HEK293 (cell line): Measurements from ENCODE around the gene OXSR1.

Experiments
- CTCF ChIA-PET: fragments of 350-600 bp; formaldehyde crosslinking; extraction: SDS; loops from one replicate; lab custom pipeline; 2021; ENCODE audit warnings: antibody characterized with exemption; lab: Yijun Ruan, JAX
- POLR2A ChIA-PET: fragments of 300-600 bp; formaldehyde crosslinking; extraction: SDS; loops from one replicate; lab custom pipeline; 2020; ENCODE audit warnings: antibody characterized with exemption, inconsistent platforms; lab: Yijun Ruan, JAX
- H3K27ac ChIP-seq: fragments of 200-500 bp; sonication (Bioruptor generic); 2 replicates; pipeline ENCODE4 v1.5.1; 2014; ENCODE audit warnings: low read depth, low read length, control low read depth, inconsistent platforms; ENCODE audit errors: extremely low read depth
- H3K36me3 ChIP-seq, 2 experiments: fragments of 200-500 bp in 1 of 2; sonication (Bioruptor generic) in 1 of 2; 1 replicate in 1 of 2; 2 replicates in 1 of 2; pipeline ENCODE4 v1.5.1; 2014 to 2017; ENCODE audit warnings: inconsistent platforms in 2 of 2, low read length in 2 of 2; ENCODE audit not compliant: control insufficient read depth in 2 of 2, insufficient read depth in 1 of 2
- H3K4me1 ChIP-seq: fragments of 200-500 bp; sonication (Bioruptor generic); 2 replicates; pipeline ENCODE4 v1.5.1; 2014; ENCODE audit warnings: mild to moderate bottlenecking, low read length, inconsistent platforms; ENCODE audit not compliant: control insufficient read depth, insufficient read depth
- H3K4me3 ChIP-seq: 2 replicates; pipeline ENCODE4 v1.5.1; 2011; ENCODE audit warnings: low read depth, mild to moderate bottlenecking, control low read depth, low read length, moderate library complexity
- H3K9me3 ChIP-seq: fragments of 200-500 bp; sonication (Bioruptor generic); 2 replicates; pipeline ENCODE4 v1.5.1; 2014; ENCODE audit warnings: low read depth, low read length, inconsistent platforms; ENCODE audit not compliant: control insufficient read depth, insufficient read depth
- GLI2 ChIP-seq: fragments of 450-650 bp; formaldehyde crosslinking; IDR thresholded peaks from 2 replicates; pipeline ENCODE4; 2017; ENCODE audit warnings: missing biosample characterization, missing genetic modification characterization, low read depth, borderline replicate concordance
- IKZF3 ChIP-seq: fragments of 450-650 bp; IDR thresholded peaks from 2 replicates; pipeline ENCODE4 v1.5.0; 2018; ENCODE audit warnings: missing biosample characterization, mild to moderate bottlenecking, missing genetic modification characterization, moderate library complexity
- PRDM10 ChIP-seq: fragments of 450-650 bp; formaldehyde crosslinking; IDR thresholded peaks from 2 replicates; pipeline ENCODE4 v1.5.1; 2016; ENCODE audit warnings: missing biosample characterization, missing genetic modification characterization
- SP7 ChIP-seq: fragments of 450-650 bp; formaldehyde crosslinking; IDR thresholded peaks from 2 replicates; pipeline ENCODE4 v1.5.1; 2016; ENCODE audit warnings: missing biosample characterization, missing genetic modification characterization
- ZBTB17 ChIP-seq: fragments of 450-650 bp; formaldehyde crosslinking; IDR thresholded peaks from 2 replicates; pipeline ENCODE4 v1.5.1; 2016; ENCODE audit warnings: missing biosample characterization, missing genetic modification characterization
- ZBTB21 ChIP-seq: fragments of 450-650 bp; formaldehyde crosslinking; IDR thresholded peaks from 2 replicates; pipeline ENCODE4 v1.5.1; 2017; ENCODE audit warnings: missing biosample characterization, missing genetic modification characterization
- ZNF174 ChIP-seq: fragments of 450-650 bp; formaldehyde crosslinking; IDR thresholded peaks from 2 replicates; pipeline ENCODE4 v1.5.0; 2017; ENCODE audit warnings: missing biosample characterization, mild to moderate bottlenecking, missing genetic modification characterization
- ZNF24 ChIP-seq: fragments of 450-650 bp; formaldehyde crosslinking; IDR thresholded peaks from 2 replicates; pipeline ENCODE4 v1.5.1; 2016; ENCODE audit warnings: missing biosample characterization, missing genetic modification characterization
- ZNF274 ChIP-seq, 2 experiments: fragments of 200-500 bp in 1 of 2; fragments of 450-650 bp in 1 of 2; sonication (Bioruptor generic) in 1 of 2; formaldehyde crosslinking in 1 of 2; IDR thresholded peaks; 2 replicates each; pipeline versions ENCODE4 v1.5.1 to v1.6.1; 2014 to 2016; ENCODE audit warnings: borderline replicate concordance in 1 of 2, inconsistent platforms in 1 of 2, low read length in 1 of 2, missing biosample characterization in 1 of 2, missing genetic modification characterization in 1 of 2
- ZNF335 ChIP-seq: fragments of 450-650 bp; formaldehyde crosslinking; conservative IDR thresholded peaks from 2 replicates; pipeline ENCODE4 v1.5.1; 2016; ENCODE audit warnings: missing biosample characterization, missing genetic modification characterization
- ZNF37A ChIP-seq: fragments of 450-650 bp; IDR thresholded peaks from 2 replicates; pipeline ENCODE4 v1.5.1; 2018; ENCODE audit warnings: missing biosample characterization, missing genetic modification characterization
- ZNF629 ChIP-seq: fragments of 450-650 bp; formaldehyde crosslinking; IDR thresholded peaks from 2 replicates; pipeline ENCODE4 v1.5.1; 2017; ENCODE audit warnings: missing biosample characterization, missing genetic modification characterization
- ZNF664 ChIP-seq: fragments of 450-650 bp; formaldehyde crosslinking; IDR thresholded peaks from 2 replicates; pipeline ENCODE4 v1.5.1; 2016; ENCODE audit warnings: missing biosample characterization, missing genetic modification characterization
- ZNF701 ChIP-seq: fragments of 450-650 bp; formaldehyde crosslinking; IDR thresholded peaks from 2 replicates; pipeline ENCODE4 v1.5.1; 2016; ENCODE audit warnings: missing biosample characterization, missing genetic modification characterization
- ZNF76 ChIP-seq: fragments of 450-650 bp; formaldehyde crosslinking; IDR thresholded peaks from 2 replicates; pipeline ENCODE4; 2016; ENCODE audit warnings: low read depth, missing biosample characterization, missing genetic modification characterization, borderline replicate concordance
- ZNF843 ChIP-seq: fragments of 450-650 bp; formaldehyde crosslinking; IDR thresholded peaks from 2 replicates; pipeline ENCODE4 v1.5.1; 2016; ENCODE audit warnings: missing biosample characterization, missing genetic modification characterization
- TF ChIP-seq, protein P1 (sequence below): fragments of 450-650 bp; formaldehyde crosslinking; IDR thresholded peaks from 2 replicates; pipeline ENCODE4 v1.5.1; 2016; ENCODE audit warnings: missing biosample characterization, missing genetic modification characterization, low read depth
- TF ChIP-seq, protein P2 (sequence below): fragments of 450-650 bp; IDR thresholded peaks from 2 replicates; pipeline ENCODE4 v1.5.1; 2018; ENCODE audit warnings: missing biosample characterization, mild to moderate bottlenecking, missing genetic modification characterization
- TF ChIP-seq, protein P3 (sequence below): fragments of 450-650 bp; formaldehyde crosslinking; IDR thresholded peaks from 2 replicates; pipeline ENCODE4 v1.5.1; 2017; ENCODE audit warnings: missing biosample characterization, missing genetic modification characterization

OXSR1 gene

GRCh38 chr3:38154033-38154494 lies 11.3 kb upstream of the OXSR1 start:
- Histone ChIP-seq H3K27ac (no peak overlapping the region), H3K9me3 (no peaks in the 10 kb centered on the region), H3K36me3 (no peaks in the 10 kb centered on the region)
- ChIA-PET POLR2A (interaction anchor here (1.2 to 1.6 kb wide), 2 partner anchors 11 to 17 kb away, joined by 3 to 5 read pairs; partner anchors contain the start of genes ACAA1 and OXSR1), CTCF (interaction anchor here (0.6 to 1.5 kb wide), 3 partner anchors 9 to 157 kb away, joined by 3 to 5 read pairs (median 3); no protein-coding TSS in a partner anchor)
- TF ChIP-seq ZNF629 (peak; percentile 85), ZNF701 (tag by site-specific recombination) (no peak), IKZF3 (tag by site-specific recombination) (peak; percentile 72), PRDM10 (tag by site-specific recombination) (peak; percentile 76), ZNF335 (tag by site-specific recombination) (peak; percentile 90), ZNF37A (tag by site-specific recombination) (0 out of 2 replicates have a peak, but pooled peaks have one; percentile 21), SP7 (tag by site-specific recombination) (peak; percentile 96), ZNF24 (tag by site-specific recombination) (peak; percentile 59; the same call in 1 of the 2 replicates), ZNF76 (tag by site-specific recombination) (no peak), ZNF174 (no peak), ZBTB21 (tag by site-specific recombination) (peak; percentile 71; the same call in 1 of the 2 replicates), ZNF274 (IDR thresholded peaks at IDR 0.05; ENCODE audit: low read length) (no peak), ZNF274 (tag by site-specific recombination; IDR thresholded peaks at IDR 0.05; ENCODE audit: borderline replicate concordance) (no peak), ZNF843 (peak; percentile 54; the same call in 1 of the 2 replicates), ZNF664 (tag by site-specific recombination) (peak; percentile 70; the same call in 1 of the 2 replicates), ZBTB17 (tag by site-specific recombination) (peak; percentile 64), GLI2 (tag by site-specific recombination) (no peak)
- TF ChIP-seq, protein P1, sequence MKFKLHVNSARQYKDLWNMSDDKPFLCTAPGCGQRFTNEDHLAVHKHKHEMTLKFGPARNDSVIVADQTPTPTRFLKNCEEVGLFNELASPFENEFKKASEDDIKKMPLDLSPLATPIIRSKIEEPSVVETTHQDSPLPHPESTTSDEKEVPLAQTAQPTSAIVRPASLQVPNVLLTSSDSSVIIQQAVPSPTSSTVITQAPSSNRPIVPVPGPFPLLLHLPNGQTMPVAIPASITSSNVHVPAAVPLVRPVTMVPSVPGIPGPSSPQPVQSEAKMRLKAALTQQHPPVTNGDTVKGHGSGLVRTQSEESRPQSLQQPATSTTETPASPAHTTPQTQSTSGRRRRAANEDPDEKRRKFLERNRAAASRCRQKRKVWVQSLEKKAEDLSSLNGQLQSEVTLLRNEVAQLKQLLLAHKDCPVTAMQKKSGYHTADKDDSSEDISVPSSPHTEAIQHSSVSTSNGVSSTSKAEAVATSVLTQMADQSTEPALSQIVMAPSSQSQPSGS (tag by site-specific recombination) = peak; percentile 58; the same call in 1 of the 2 replicates
- TF ChIP-seq, protein P2, sequence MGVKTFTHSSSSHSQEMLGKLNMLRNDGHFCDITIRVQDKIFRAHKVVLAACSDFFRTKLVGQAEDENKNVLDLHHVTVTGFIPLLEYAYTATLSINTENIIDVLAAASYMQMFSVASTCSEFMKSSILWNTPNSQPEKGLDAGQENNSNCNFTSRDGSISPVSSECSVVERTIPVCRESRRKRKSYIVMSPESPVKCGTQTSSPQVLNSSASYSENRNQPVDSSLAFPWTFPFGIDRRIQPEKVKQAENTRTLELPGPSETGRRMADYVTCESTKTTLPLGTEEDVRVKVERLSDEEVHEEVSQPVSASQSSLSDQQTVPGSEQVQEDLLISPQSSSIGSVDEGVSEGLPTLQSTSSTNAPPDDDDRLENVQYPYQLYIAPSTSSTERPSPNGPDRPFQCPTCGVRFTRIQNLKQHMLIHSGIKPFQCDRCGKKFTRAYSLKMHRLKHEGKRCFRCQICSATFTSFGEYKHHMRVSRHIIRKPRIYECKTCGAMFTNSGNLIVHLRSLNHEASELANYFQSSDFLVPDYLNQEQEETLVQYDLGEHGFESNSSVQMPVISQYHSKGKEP (tag by site-specific recombination) = peak; percentile 13; the same call in 1 of the 2 replicates
- TF ChIP-seq, protein P3, sequence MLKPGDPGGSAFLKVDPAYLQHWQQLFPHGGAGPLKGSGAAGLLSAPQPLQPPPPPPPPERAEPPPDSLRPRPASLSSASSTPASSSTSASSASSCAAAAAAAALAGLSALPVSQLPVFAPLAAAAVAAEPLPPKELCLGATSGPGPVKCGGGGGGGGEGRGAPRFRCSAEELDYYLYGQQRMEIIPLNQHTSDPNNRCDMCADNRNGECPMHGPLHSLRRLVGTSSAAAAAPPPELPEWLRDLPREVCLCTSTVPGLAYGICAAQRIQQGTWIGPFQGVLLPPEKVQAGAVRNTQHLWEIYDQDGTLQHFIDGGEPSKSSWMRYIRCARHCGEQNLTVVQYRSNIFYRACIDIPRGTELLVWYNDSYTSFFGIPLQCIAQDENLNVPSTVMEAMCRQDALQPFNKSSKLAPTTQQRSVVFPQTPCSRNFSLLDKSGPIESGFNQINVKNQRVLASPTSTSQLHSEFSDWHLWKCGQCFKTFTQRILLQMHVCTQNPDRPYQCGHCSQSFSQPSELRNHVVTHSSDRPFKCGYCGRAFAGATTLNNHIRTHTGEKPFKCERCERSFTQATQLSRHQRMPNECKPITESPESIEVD (tag by site-specific recombination) = peak; percentile 99
- TF ChIP-seq, all 188 proteins: peak for 14
- H3K4me1 ChIP-seq = peaks cover 4% of the 10 kb centered on the region; the same call in 1 of the 2 replicates
- H3K4me3 ChIP-seq = no peak overlapping the region
